KMS-11 (cell line): ENCODE measurements around the gene FBN1.

ENCODE experiments used
- H2AFZ ChIP-seq: fragments of 200-600 bp; sonication (generic); 2 replicates; pipeline ENCODE4 v1.6.1; 2016; ENCODE audit warnings: antibody characterized with exemption, mixed run types, low read depth
- H3K27ac ChIP-seq: fragments of 200-600 bp; sonication (generic); 2 replicates; pipeline ENCODE4 v1.6.1; 2016; ENCODE audit warnings: mild to moderate bottlenecking, mixed run types
- H3K27me3 ChIP-seq: fragments of 200-600 bp; sonication (generic); 2 replicates; pipeline ENCODE4 v1.6.1; 2017; ENCODE audit warnings: mild to moderate bottlenecking, low read depth, mixed run types, moderate library complexity; ENCODE audit not compliant: insufficient read depth
- H3K36me3 ChIP-seq: fragments of 200-600 bp; sonication (generic); 2 replicates; pipeline ENCODE4 v1.6.1; 2017; ENCODE audit warnings: mild to moderate bottlenecking, mixed run types; ENCODE audit not compliant: insufficient read depth
- H3K4me1 ChIP-seq: fragments of 200-600 bp; sonication (generic); 2 replicates; pipeline ENCODE4 v1.6.1; 2016; ENCODE audit warnings: mild to moderate bottlenecking, low read depth, mixed run types; ENCODE audit not compliant: poor library complexity, severe bottlenecking
- H3K4me2 ChIP-seq: fragments of 200-600 bp; sonication (generic); 2 replicates; pipeline ENCODE4 v1.7.0; 2016; ENCODE audit warnings: mild to moderate bottlenecking, mixed run types
- H3K4me3 ChIP-seq: fragments of 200-600 bp; sonication (generic); IDR thresholded peaks from 2 replicates; pipeline ENCODE4 v1.6.1; 2017; ENCODE audit warnings: low read depth, low read length, mixed read lengths; ENCODE audit not compliant: insufficient read depth
- H3K79me2 ChIP-seq: fragments of 200-600 bp; sonication (generic); 2 replicates; pipeline ENCODE4 v1.6.1; 2016; ENCODE audit warnings: low read depth, mixed run types; ENCODE audit not compliant: insufficient read depth
- H3K9ac ChIP-seq: fragments of 200-600 bp; sonication (generic); 2 replicates; pipeline ENCODE4 v1.6.1; 2016; ENCODE audit warnings: mild to moderate bottlenecking, mixed run types
- H4K20me1 ChIP-seq: fragments of 200-600 bp; sonication (generic); 2 replicates; pipeline ENCODE4 v1.6.1; 2016; ENCODE audit warnings: mild to moderate bottlenecking, mixed run types; ENCODE audit not compliant: insufficient read depth
- TF ChIP-seq, protein P1 (sequence below): fragments of 200-600 bp; sonication (generic); conservative IDR thresholded peaks from 2 replicates; pipeline ENCODE4 v1.6.1; 2017; ENCODE audit warnings: low read depth, mild to moderate bottlenecking, antibody characterized with exemption, low read length, moderate library complexity, mixed read lengths

Gene FBN1

DNA sequence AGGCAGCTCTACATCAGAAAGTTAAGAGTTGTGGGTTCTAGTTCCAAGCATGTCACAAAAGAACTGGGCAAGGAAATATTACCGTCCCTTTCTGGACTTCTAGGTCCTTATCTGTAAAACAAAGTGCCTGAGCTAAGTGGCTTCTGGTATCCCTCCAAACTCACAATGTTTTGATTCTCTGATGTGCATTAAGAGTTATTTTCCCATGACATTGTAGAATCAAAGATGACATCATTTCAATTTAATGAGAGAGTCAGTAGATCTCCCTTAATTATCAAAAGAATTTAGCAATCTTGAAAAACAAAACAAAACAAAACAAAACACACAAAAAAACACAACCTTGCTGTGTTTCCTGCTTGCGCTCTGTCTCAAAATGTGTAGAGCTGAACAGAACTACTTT, 225.6 kb downstream of the FBN1 start:
- Histone ChIP-seq H3K9ac (no peak overlapping the region), H2AFZ (no peak overlapping the region), H3K79me2 (no peaks in the 10 kb centered on the region), H3K36me3 (no peaks in the 10 kb centered on the region), H3K27ac (no peak overlapping the region), H3K27me3 (no peaks in the 10 kb centered on the region), H3K4me2 (no peak overlapping the region), H3K4me1 (no peaks in the 10 kb centered on the region), H4K20me1 (no peaks in the 10 kb centered on the region), H3K4me3 (no peak overlapping the region)
- TF ChIP-seq, protein P1, sequence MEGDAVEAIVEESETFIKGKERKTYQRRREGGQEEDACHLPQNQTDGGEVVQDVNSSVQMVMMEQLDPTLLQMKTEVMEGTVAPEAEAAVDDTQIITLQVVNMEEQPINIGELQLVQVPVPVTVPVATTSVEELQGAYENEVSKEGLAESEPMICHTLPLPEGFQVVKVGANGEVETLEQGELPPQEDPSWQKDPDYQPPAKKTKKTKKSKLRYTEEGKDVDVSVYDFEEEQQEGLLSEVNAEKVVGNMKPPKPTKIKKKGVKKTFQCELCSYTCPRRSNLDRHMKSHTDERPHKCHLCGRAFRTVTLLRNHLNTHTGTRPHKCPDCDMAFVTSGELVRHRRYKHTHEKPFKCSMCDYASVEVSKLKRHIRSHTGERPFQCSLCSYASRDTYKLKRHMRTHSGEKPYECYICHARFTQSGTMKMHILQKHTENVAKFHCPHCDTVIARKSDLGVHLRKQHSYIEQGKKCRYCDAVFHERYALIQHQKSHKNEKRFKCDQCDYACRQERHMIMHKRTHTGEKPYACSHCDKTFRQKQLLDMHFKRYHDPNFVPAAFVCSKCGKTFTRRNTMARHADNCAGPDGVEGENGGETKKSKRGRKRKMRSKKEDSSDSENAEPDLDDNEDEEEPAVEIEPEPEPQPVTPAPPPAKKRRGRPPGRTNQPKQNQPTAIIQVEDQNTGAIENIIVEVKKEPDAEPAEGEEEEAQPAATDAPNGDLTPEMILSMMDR = no peak

DNA sequence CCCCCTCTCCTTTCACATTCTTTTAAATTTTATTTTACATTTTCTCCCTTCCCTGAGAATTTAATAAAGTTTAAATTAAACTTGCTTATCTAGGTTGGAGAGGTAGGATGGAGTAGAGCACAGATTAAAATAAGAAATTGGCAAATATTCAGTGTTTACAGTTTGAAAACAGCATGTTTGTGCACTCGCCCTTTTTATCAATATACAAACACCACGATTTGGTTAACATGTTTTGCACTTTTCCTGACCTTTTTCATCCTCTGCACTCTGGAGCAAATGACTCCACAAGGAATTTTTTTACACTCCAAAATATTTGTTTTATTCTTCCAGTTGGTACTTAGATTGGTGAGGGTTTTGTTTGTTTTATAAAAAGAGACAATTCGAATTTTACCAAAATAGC, 227.2 kb downstream of the FBN1 start:
- H3K36me3 ChIP-seq = no peaks in the 10 kb centered on the region
- TF ChIP-seq, protein P1 = no peak
- no peaks in the 10 kb centered on the region for H3K79me2 ChIP-seq
- no peaks in the 10 kb centered on the region for H3K4me1 ChIP-seq
- no peak overlapping the region for H3K4me3 ChIP-seq
- no peak overlapping the region for H3K4me2 ChIP-seq
- no peak overlapping the region for H3K27ac ChIP-seq
- H3K9ac ChIP-seq = no peak overlapping the region
- no peak overlapping the region for H2AFZ ChIP-seq
- no peaks in the 10 kb centered on the region for H3K27me3 ChIP-seq
- no peaks in the 10 kb centered on the region for H4K20me1 ChIP-seq

DNA sequence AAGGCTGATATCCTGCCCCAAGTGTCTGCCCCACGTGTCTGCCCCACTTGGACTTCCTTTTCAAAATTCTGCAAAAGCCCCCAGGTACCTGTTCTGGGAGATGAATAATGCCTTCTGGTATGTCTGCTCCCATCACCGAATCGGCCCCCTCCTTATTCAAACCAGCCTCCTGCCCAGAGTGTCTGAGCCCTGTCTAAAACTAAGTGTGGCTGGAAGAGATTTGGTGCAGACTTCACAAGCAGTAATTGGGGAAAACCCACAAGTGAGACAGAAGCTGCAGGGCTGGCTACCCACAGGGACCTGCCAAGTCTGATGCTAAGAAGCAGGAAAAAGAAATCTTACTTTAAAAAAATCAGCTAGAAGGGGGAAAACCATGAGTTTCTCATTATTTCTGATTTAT, 229.2 kb downstream of the FBN1 start:
- Histone ChIP-seq H3K4me3 (no peak overlapping the region), H4K20me1 (no peaks in the 10 kb centered on the region), H2AFZ (no peak overlapping the region), H3K36me3 (no peaks in the 10 kb centered on the region), H3K4me2 (no peak overlapping the region), H3K4me1 (no peaks in the 10 kb centered on the region), H3K9ac (no peak overlapping the region), H3K27me3 (no peaks in the 10 kb centered on the region), H3K79me2 (no peaks in the 10 kb centered on the region), H3K27ac (no peak overlapping the region)
- TF ChIP-seq, protein P1 = no peak

DNA sequence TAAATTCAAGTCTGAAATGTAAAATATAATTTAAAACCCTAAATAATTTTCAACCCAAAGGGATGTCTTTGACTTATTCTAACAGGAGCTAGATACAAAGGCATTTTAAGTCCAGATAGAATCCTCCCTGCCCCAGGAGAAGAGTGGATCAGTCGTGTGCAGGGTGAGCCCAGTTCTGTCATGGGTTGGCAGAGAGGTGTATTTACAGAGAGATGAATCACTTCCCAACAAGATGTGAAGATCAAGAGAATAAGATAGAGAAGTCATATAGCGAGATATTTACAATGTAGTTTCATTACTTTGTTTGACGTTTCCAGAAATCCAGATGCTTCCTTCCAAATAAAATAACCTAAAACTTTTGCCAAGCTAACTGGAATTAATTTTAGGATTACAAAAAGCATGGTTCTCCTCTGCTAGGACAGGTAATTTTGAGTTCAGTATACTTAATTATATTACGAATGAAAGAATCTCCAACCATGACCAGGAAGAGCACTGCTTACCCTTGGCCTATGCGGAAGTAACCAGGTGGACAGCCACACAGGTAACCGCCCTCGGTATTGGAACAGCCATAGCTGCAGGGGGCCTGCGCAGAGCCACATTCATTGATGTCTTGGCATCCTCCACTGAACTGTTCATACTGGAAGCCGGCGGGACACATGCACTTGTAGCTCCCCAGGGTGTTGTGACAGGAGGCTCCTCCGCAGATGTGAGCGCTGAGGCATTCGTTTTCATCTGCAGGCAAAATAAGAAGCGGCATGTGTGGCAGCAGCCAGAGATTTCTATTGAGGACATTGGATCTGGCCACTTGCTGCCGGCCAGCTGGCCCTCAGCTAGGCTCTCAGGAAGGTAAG, 230.2 kb downstream of the FBN1 start:
- H3K27ac ChIP-seq = no peak overlapping the region
- H2AFZ ChIP-seq = no peak overlapping the region
- H3K9ac ChIP-seq = no peak overlapping the region
- H3K4me1 ChIP-seq = no peaks in the 10 kb centered on the region
- no peak overlapping the region for H3K4me2 ChIP-seq
- H3K79me2 ChIP-seq = no peaks in the 10 kb centered on the region
- H3K27me3 ChIP-seq = no peaks in the 10 kb centered on the region
- no peak overlapping the region for H3K4me3 ChIP-seq
- H3K36me3 ChIP-seq = no peaks in the 10 kb centered on the region
- TF ChIP-seq, protein P1 = no peak
- no peaks in the 10 kb centered on the region for H4K20me1 ChIP-seq
